GM23338 (cell line): Measurements from ENCODE around the gene TMEM132D. TPM values are rescaled to one million over a fixed set of nuclear protein-coding genes. Genes with fewer than 3 reads are reported as not detected.

Experiments used
- ATAC-seq: fragments of 200-7000 bp; cut with Tn5 transposase; 3 replicates; pipeline ENCODE4 v1.9.1; 2020
- DNase-seq: peaks from one replicate; pipeline ENCODE4 v3.0.0-alpha.2; 2015; ENCODE audit warnings: low spot score
- H2AFZ ChIP-seq: fragments of 200-600 bp; sonication (generic); 2 replicates; pipeline ENCODE4 v1.8.0; 2016; ENCODE audit warnings: antibody characterized with exemption, mild to moderate bottlenecking, moderate library complexity
- H3F3A ChIP-seq: fragments of 200-600 bp; sonication (generic); replicated peaks from 2 replicates; pipeline ENCODE4 v1.8.0; 2017; ENCODE audit warnings: antibody characterized with exemption, mixed run types, low read depth
- H3K27ac ChIP-seq: fragments of 200-600 bp; sonication (generic); 2 replicates; pipeline ENCODE4 v1.6.1; 2016; ENCODE audit warnings: low read depth
- H3K27me3 ChIP-seq: fragments of 200-600 bp; sonication (generic); 2 replicates; pipeline ENCODE4 v1.8.0; 2016; ENCODE audit warnings: mild to moderate bottlenecking, mixed run types, moderate library complexity; ENCODE audit not compliant: insufficient read depth
- H3K36me3 ChIP-seq: fragments of 200-600 bp; sonication (generic); 2 replicates; pipeline ENCODE4 v1.8.0; 2016; ENCODE audit warnings: mild to moderate bottlenecking; ENCODE audit not compliant: insufficient read depth
- H3K4me1 ChIP-seq: fragments of 200-600 bp; sonication (generic); 2 replicates; pipeline ENCODE4 v1.8.0; 2016; ENCODE audit warnings: mild to moderate bottlenecking, moderate library complexity; ENCODE audit not compliant: insufficient read depth
- H3K4me2 ChIP-seq: fragments of 200-600 bp; sonication (generic); 2 replicates; pipeline ENCODE4 v1.7.1; 2017; ENCODE audit warnings: mixed run types
- H3K4me3 ChIP-seq: fragments of 200-600 bp; sonication (generic); 2 replicates; pipeline ENCODE4 v1.6.1; 2016; ENCODE audit warnings: mixed run types
- H3K79me2 ChIP-seq: fragments of 200-600 bp; sonication (generic); replicated peaks from 2 replicates; pipeline ENCODE4 v1.8.0; 2017; ENCODE audit warnings: mild to moderate bottlenecking; ENCODE audit not compliant: insufficient read depth
- H3K9me2 ChIP-seq: fragments of 200-600 bp; sonication (generic); 2 replicates; pipeline ENCODE4 v1.8.0; 2017; ENCODE audit not compliant: insufficient read depth
- H4K20me1 ChIP-seq: fragments of 200-600 bp; sonication (generic); replicated peaks from 2 replicates; pipeline ENCODE4 v1.8.0; 2017; ENCODE audit warnings: mild to moderate bottlenecking; ENCODE audit not compliant: insufficient read depth
- H3K27ac Mint-ChIP-seq: 2 replicates; pipeline ENCODE4 v1.8.0; 2020; ENCODE audit warnings: inconsistent platforms, mild to moderate bottlenecking, moderate library complexity, mixed read lengths
- H3K27me3 Mint-ChIP-seq: 3 replicates; pipeline ENCODE4 v1.8.0; 2022; ENCODE audit warnings: low read depth, mild to moderate bottlenecking, moderate library complexity, mixed read lengths, inconsistent platforms; ENCODE audit not compliant: insufficient read depth, poor library complexity
- H3K36me3 Mint-ChIP-seq: 3 replicates; pipeline ENCODE4 v1.8.0; 2021; ENCODE audit warnings: low read depth, mild to moderate bottlenecking, inconsistent platforms, moderate library complexity, mixed read lengths
- H3K4me1 Mint-ChIP-seq: 3 replicates; pipeline ENCODE4 v1.8.0; 2020; ENCODE audit warnings: mild to moderate bottlenecking, inconsistent platforms, mixed read lengths
- H3K4me3 Mint-ChIP-seq: 3 replicates; pipeline ENCODE4 v1.8.0; 2021; ENCODE audit warnings: moderate library complexity, mild to moderate bottlenecking, inconsistent platforms, mixed read lengths
- H3K9me3 Mint-ChIP-seq: 3 replicates; pipeline ENCODE4 v1.8.0; 2020; ENCODE audit warnings: moderate library complexity, mild to moderate bottlenecking, inconsistent platforms, mixed read lengths
- CREB1 ChIP-seq: fragments of 250-450 bp; sonication (Bioruptor Pico); IDR thresholded peaks from 2 replicates; pipeline ENCODE4 v1.5.0; 2020; ENCODE audit warnings: low read depth, mild to moderate bottlenecking, moderate library complexity
- EZH2 ChIP-seq: fragments of 200-600 bp; sonication (generic); IDR thresholded peaks from one replicate; pipeline ENCODE4 v1.8.0; 2017; ENCODE audit warnings: antibody characterized with exemption, mild to moderate bottlenecking, low read depth; ENCODE audit not compliant: unreplicated experiment
- EZH2phosphoT487 ChIP-seq: fragments of 200-600 bp; sonication (generic); IDR thresholded peaks from one replicate; pipeline ENCODE4 v1.8.1; 2018; ENCODE audit warnings: antibody characterized with exemption; ENCODE audit not compliant: unreplicated experiment
- JUNB ChIP-seq: IDR thresholded peaks from one replicate; pipeline ENCODE4 v1.6.1; 2016; ENCODE audit warnings: antibody characterized with exemption; ENCODE audit not compliant: unreplicated experiment
- NANOG ChIP-seq: IDR thresholded peaks from 2 replicates; pipeline ENCODE4 v1.6.1; 2016; ENCODE audit warnings: antibody characterized with exemption, borderline replicate concordance
- POLR2AphosphoS5 ChIP-seq: IDR thresholded peaks from 2 replicates; pipeline ENCODE4 v1.6.1; 2016; ENCODE audit warnings: antibody characterized with exemption, low read depth
- STAT1 ChIP-seq: IDR thresholded peaks from one replicate; pipeline ENCODE4 v1.6.1; 2016; ENCODE audit warnings: antibody characterized with exemption; ENCODE audit not compliant: unreplicated experiment
- ZNF114 ChIP-seq: fragments of 250-450 bp; sonication (Bioruptor Pico); IDR thresholded peaks from 2 replicates; pipeline ENCODE4 v1.5.0; 2020; ENCODE audit warnings: mild to moderate bottlenecking, moderate library complexity
- polyA plus RNA-seq: library from polyadenylated mRNA; unstranded; fragments of >200 nt; fragmentation: Nextera tagmentation; extraction: Ambion mirVana; gene quantifications from 2 replicates; pipeline ENCODE4 v1.2.1, GENCODE V29; 2016
- total RNA-seq: library from RNA; depleted of rRNA; stranded (reverse); fragments of >200 nt; shearing (Covaris generic); gene quantifications from 2 replicates; pipeline ENCODE4 v1.2.3, GENCODE V29; 2014
- TF ChIP-seq, protein P1 (sequence below), 2 experiments: fragments of 200-600 bp in 1 of 2; sonication (generic) in 1 of 2; conservative IDR thresholded peaks; 2 replicates each; pipeline versions ENCODE4 v1.5.1 to v1.6.1; 2016 to 2017; ENCODE audit warnings: antibody characterized with exemption in 2 of 2, low read depth in 2 of 2, mild to moderate bottlenecking in 2 of 2, moderate library complexity in 1 of 2
- TF ChIP-seq, protein P2 (sequence below): IDR thresholded peaks from 2 replicates; pipeline ENCODE4 v1.6.1; 2016; ENCODE audit warnings: antibody characterized with exemption
- TF ChIP-seq, protein P3 (sequence below): fragments of 250-450 bp; sonication (Bioruptor Pico); IDR thresholded peaks from 2 replicates; pipeline ENCODE4 v1.5.0; 2020; ENCODE audit warnings: mild to moderate bottlenecking, moderate library complexity
- TF ChIP-seq, protein P4 (sequence below): IDR thresholded peaks from one replicate; pipeline ENCODE4 v1.6.1; 2018; ENCODE audit warnings: antibody characterized with exemption; ENCODE audit not compliant: unreplicated experiment

The TMEM132D gene
- total and polyA plus RNA-seq, 2 experiments from 2014 or later = 0.44 to 5.3 TPM

DNA sequence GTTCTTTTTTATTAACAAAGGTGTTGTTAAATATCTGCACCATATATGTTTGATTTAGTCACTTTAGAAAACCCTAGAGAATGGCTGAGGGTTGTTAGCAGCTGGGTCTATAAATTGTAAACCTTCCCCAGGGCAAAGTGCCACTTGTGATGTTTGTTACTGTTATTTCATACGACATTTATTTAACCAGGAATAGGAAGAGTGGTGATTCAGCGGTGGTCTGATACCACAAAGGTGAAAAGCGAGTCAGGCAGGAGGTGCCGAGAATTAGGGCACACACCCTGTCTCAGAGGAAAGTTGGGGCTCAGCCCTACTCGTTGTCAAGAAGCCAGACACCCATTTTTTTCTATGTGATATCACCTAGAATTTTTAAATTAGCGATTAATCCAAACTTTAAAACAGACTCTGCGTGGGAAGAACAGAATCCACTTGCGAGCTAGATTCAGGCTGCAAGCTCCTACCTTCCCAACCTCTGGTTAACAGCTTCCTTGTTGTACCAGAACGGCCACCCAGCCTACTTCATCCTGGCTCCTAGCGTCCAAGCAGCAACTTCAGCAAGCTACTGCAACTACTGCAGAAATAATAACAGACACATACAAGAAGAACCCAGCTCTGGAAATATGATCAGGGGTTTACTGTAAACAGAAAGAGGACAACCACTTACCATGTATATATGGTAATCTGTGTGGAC lies 126.7 kb downstream of the TMEM132D start:
- H2AFZ ChIP-seq = no peak overlapping the region
- no peak overlapping the region for H3K27ac Mint-ChIP-seq
- H3K36me3 Mint-ChIP-seq = peaks cover 53% of the 10 kb centered on the region

More for the DNA sequence above, 126.7 kb downstream of the TMEM132D start:
- Histone ChIP-seq H3K27me3 (no peaks in the 10 kb centered on the region), H3F3A (no peaks in the 10 kb centered on the region), H3K79me2 (no peaks in the 10 kb centered on the region), H3K36me3 (no peaks in the 10 kb centered on the region), H3K9me2 (no peaks in the 10 kb centered on the region), H3K4me2 (no peak overlapping the region), H4K20me1 (no peaks in the 10 kb centered on the region), H3K4me3 (no peak overlapping the region), H3K4me1 (peaks cover 7% of the 10 kb centered on the region), H3K27ac (no peak overlapping the region)
- DNase-seq = no peak
- Mint-ChIP-seq H3K4me1 (no peaks in the 10 kb centered on the region), H3K27me3 (peaks cover 3% of the 10 kb centered on the region), H3K4me3 (no peak overlapping the region), H3K9me3 (peaks cover 99% of the 10 kb centered on the region)
- no peak for TF ChIP-seq STAT1
- TF ChIP-seq EZH2 = no peak
- TF ChIP-seq NANOG = no peak
- no peak for TF ChIP-seq EZH2phosphoT487
- TF ChIP-seq POLR2AphosphoS5 = no peak
- TF ChIP-seq CREB1 (CRISPR knock-in tag) = no peak
- no peak for TF ChIP-seq ZNF114 (CRISPR knock-in tag)
- TF ChIP-seq, protein P1, sequence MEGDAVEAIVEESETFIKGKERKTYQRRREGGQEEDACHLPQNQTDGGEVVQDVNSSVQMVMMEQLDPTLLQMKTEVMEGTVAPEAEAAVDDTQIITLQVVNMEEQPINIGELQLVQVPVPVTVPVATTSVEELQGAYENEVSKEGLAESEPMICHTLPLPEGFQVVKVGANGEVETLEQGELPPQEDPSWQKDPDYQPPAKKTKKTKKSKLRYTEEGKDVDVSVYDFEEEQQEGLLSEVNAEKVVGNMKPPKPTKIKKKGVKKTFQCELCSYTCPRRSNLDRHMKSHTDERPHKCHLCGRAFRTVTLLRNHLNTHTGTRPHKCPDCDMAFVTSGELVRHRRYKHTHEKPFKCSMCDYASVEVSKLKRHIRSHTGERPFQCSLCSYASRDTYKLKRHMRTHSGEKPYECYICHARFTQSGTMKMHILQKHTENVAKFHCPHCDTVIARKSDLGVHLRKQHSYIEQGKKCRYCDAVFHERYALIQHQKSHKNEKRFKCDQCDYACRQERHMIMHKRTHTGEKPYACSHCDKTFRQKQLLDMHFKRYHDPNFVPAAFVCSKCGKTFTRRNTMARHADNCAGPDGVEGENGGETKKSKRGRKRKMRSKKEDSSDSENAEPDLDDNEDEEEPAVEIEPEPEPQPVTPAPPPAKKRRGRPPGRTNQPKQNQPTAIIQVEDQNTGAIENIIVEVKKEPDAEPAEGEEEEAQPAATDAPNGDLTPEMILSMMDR (conservative IDR thresholded peaks at IDR 0.05; ENCODE audit: low read depth in 2 of 2) = no peak
- TF ChIP-seq, protein P2, sequence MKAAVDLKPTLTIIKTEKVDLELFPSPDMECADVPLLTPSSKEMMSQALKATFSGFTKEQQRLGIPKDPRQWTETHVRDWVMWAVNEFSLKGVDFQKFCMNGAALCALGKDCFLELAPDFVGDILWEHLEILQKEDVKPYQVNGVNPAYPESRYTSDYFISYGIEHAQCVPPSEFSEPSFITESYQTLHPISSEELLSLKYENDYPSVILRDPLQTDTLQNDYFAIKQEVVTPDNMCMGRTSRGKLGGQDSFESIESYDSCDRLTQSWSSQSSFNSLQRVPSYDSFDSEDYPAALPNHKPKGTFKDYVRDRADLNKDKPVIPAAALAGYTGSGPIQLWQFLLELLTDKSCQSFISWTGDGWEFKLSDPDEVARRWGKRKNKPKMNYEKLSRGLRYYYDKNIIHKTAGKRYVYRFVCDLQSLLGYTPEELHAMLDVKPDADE = no peak
- no peak for TF ChIP-seq JUNB
- TF ChIP-seq, protein P3, sequence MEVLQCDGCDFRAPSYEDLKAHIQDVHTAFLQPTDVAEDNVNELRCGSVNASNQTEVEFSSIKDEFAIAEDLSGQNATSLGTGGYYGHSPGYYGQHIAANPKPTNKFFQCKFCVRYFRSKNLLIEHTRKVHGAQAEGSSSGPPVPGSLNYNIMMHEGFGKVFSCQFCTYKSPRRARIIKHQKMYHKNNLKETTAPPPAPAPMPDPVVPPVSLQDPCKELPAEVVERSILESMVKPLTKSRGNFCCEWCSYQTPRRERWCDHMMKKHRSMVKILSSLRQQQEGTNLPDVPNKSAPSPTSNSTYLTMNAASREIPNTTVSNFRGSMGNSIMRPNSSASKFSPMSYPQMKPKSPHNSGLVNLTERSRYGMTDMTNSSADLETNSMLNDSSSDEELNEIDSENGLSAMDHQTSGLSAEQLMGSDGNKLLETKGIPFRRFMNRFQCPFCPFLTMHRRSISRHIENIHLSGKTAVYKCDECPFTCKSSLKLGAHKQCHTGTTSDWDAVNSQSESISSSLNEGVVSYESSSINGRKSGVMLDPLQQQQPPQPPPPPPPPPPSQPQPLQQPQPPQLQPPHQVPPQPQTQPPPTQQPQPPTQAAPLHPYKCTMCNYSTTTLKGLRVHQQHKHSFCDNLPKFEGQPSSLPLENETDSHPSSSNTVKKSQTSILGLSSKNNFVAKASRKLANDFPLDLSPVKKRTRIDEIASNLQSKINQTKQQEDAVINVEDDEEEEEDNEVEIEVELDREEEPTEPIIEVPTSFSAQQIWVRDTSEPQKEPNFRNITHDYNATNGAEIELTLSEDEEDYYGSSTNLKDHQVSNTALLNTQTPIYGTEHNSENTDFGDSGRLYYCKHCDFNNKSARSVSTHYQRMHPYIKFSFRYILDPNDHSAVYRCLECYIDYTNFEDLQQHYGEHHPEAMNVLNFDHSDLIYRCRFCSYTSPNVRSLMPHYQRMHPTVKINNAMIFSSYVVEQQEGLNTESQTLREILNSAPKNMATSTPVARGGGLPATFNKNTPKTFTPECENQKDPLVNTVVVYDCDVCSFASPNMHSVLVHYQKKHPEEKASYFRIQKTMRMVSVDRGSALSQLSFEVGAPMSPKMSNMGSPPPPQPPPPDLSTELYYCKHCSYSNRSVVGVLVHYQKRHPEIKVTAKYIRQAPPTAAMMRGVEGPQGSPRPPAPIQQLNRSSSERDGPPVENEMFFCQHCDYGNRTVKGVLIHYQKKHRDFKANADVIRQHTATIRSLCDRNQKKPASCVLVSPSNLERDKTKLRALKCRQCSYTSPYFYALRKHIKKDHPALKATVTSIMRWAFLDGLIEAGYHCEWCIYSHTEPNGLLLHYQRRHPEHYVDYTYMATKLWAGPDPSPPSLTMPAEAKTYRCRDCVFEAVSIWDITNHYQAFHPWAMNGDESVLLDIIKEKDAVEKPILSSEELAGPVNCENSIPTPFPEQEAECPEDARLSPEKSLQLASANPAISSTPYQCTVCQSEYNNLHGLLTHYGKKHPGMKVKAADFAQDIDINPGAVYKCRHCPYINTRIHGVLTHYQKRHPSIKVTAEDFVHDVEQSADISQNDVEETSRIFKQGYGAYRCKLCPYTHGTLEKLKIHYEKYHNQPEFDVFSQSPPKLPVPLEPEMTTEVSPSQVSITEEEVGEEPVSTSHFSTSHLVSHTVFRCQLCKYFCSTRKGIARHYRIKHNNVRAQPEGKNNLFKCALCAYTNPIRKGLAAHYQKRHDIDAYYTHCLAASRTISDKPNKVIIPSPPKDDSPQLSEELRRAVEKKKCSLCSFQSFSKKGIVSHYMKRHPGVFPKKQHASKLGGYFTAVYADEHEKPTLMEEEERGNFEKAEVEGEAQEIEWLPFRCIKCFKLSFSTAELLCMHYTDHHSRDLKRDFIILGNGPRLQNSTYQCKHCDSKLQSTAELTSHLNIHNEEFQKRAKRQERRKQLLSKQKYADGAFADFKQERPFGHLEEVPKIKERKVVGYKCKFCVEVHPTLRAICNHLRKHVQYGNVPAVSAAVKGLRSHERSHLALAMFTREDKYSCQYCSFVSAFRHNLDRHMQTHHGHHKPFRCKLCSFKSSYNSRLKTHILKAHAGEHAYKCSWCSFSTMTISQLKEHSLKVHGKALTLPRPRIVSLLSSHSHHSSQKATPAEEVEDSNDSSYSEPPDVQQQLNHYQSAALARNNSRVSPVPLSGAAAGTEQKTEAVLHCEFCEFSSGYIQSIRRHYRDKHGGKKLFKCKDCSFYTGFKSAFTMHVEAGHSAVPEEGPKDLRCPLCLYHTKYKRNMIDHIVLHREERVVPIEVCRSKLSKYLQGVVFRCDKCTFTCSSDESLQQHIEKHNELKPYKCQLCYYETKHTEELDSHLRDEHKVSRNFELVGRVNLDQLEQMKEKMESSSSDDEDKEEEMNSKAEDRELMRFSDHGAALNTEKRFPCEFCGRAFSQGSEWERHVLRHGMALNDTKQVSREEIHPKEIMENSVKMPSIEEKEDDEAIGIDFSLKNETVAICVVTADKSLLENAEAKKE = no peak
- TF ChIP-seq, protein P4, sequence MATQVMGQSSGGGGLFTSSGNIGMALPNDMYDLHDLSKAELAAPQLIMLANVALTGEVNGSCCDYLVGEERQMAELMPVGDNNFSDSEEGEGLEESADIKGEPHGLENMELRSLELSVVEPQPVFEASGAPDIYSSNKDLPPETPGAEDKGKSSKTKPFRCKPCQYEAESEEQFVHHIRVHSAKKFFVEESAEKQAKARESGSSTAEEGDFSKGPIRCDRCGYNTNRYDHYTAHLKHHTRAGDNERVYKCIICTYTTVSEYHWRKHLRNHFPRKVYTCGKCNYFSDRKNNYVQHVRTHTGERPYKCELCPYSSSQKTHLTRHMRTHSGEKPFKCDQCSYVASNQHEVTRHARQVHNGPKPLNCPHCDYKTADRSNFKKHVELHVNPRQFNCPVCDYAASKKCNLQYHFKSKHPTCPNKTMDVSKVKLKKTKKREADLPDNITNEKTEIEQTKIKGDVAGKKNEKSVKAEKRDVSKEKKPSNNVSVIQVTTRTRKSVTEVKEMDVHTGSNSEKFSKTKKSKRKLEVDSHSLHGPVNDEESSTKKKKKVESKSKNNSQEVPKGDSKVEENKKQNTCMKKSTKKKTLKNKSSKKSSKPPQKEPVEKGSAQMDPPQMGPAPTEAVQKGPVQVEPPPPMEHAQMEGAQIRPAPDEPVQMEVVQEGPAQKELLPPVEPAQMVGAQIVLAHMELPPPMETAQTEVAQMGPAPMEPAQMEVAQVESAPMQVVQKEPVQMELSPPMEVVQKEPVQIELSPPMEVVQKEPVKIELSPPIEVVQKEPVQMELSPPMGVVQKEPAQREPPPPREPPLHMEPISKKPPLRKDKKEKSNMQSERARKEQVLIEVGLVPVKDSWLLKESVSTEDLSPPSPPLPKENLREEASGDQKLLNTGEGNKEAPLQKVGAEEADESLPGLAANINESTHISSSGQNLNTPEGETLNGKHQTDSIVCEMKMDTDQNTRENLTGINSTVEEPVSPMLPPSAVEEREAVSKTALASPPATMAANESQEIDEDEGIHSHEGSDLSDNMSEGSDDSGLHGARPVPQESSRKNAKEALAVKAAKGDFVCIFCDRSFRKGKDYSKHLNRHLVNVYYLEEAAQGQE = no peak
- ATAC-seq = no peak
